Measurements from ENCODE around the gene ZRANB3.
A peak's percentile ranks its signal among the peaks of the same experiment; 100 is the strongest.
"Not testable (repeated sequence)": the region's sequence is repeated elsewhere in the genome, so short reads cannot be mapped to it uniquely, and the experiment has no call there.

ZRANB3 gene

GRCh38 chr2:135494917-135495316, 36.1 kb downstream of the ZRANB3 start:
- no peaks in the 10 kb centered on the region for H3K27me3 ChIP-seq
- no peak overlapping the region for H3K4me2 ChIP-seq
- no peak overlapping the region for H3K4me3 ChIP-seq
- TF ChIP-seq Cebpa-rat (IDR thresholded peaks at IDR 0.05): no peak
- H4K20me1 ChIP-seq: no peaks in the 10 kb centered on the region
- H3K4me1 ChIP-seq: no peaks in the 10 kb centered on the region
- H3K36me3 ChIP-seq: peaks cover 36% of the 10 kb centered on the region
- H3K9me3 ChIP-seq: peaks cover 41% of the 10 kb centered on the region
- no peak overlapping the region for H3K27ac ChIP-seq
- H3K9ac ChIP-seq: no peak overlapping the region

GRCh38 chr2:135494503-135494902, 36.5 kb downstream of the ZRANB3 start:
- no peak overlapping the region for H3K27ac ChIP-seq
- H3K4me2 ChIP-seq: no peak overlapping the region
- H3K9me3 ChIP-seq: peaks cover 37% of the 10 kb centered on the region
- H3K9ac ChIP-seq: no peak overlapping the region
- peaks cover 32% of the 10 kb centered on the region for H3K36me3 ChIP-seq
- no peaks in the 10 kb centered on the region for H3K4me1 ChIP-seq
- no peaks in the 10 kb centered on the region for H3K27me3 ChIP-seq
- H3K4me3 ChIP-seq: no peak overlapping the region
- H4K20me1 ChIP-seq: no peaks in the 10 kb centered on the region
- TF ChIP-seq Cebpa-rat (IDR thresholded peaks at IDR 0.05): no peak

- Histone ChIP-seq H4K20me1 (no peaks in the 10 kb centered on the region), H3K27me3 (no peaks in the 10 kb centered on the region), H3K36me3 (peaks cover 24% of the 10 kb centered on the region), H3K27ac (no peak overlapping the region), H3K9me3 (peaks cover 27% of the 10 kb centered on the region), H3K4me3 (no peak overlapping the region), H3K4me1 (no peaks in the 10 kb centered on the region), H3K9ac (no peak overlapping the region), H3K4me2 (no peak overlapping the region)
- no peak for TF ChIP-seq Cebpa-rat (IDR thresholded peaks at IDR 0.05)
These were observed 40.6 kb downstream of the ZRANB3 start for GRCh38 chr2:135490376-135490775.

- Histone ChIP-seq H3K9ac (no peak overlapping the region), H3K36me3 (peaks cover 29% of the 10 kb centered on the region), H3K27ac (no peak overlapping the region), H3K4me2 (no peak overlapping the region), H3K27me3 (no peaks in the 10 kb centered on the region), H3K9me3 (peaks cover 30% of the 10 kb centered on the region), H4K20me1 (no peaks in the 10 kb centered on the region), H3K4me3 (no peak overlapping the region), H3K4me1 (no peaks in the 10 kb centered on the region)
- no peak for TF ChIP-seq Cebpa-rat (IDR thresholded peaks at IDR 0.05)
These were observed 45.6 kb downstream of the ZRANB3 start for GRCh38 chr2:135485441-135485840.

- Histone ChIP-seq H3K4me2 (no peak overlapping the region), H3K4me3 (no peak overlapping the region), H3K27me3 (no peaks in the 10 kb centered on the region), H3K9ac (no peak overlapping the region), H3K36me3 (no peaks in the 10 kb centered on the region), H3K4me1 (no peaks in the 10 kb centered on the region), H3K9me3 (no peaks in the 10 kb centered on the region), H3K27ac (no peak overlapping the region), H4K20me1 (no peaks in the 10 kb centered on the region)
- TF ChIP-seq Cebpa-rat (IDR thresholded peaks at IDR 0.05): no peak
These were observed 55.9 kb downstream of the ZRANB3 start for GRCh38 chr2:135475128-135475527.

GRCh38 chr2:135473567-135473966, 57.5 kb downstream of the ZRANB3 start:
- no peaks in the 10 kb centered on the region for H3K27me3 ChIP-seq
- no peak overlapping the region for H3K4me3 ChIP-seq
- no peak overlapping the region for H3K4me2 ChIP-seq
- H4K20me1 ChIP-seq: no peaks in the 10 kb centered on the region
- H3K36me3 ChIP-seq: no peaks in the 10 kb centered on the region
- H3K9me3 ChIP-seq: no peaks in the 10 kb centered on the region
- H3K27ac ChIP-seq: no peak overlapping the region
- no peaks in the 10 kb centered on the region for H3K4me1 ChIP-seq
- TF ChIP-seq Cebpa-rat (IDR thresholded peaks at IDR 0.05): no peak
- no peak overlapping the region for H3K9ac ChIP-seq

GRCh38 chr2:135471106-135471505, 59.9 kb downstream of the ZRANB3 start:
- Histone ChIP-seq H3K36me3 (no peaks in the 10 kb centered on the region), H3K9me3 (no peaks in the 10 kb centered on the region)
- no peak for TF ChIP-seq Cebpa-rat (IDR thresholded peaks at IDR 0.05)

GRCh38 chr2:135457279-135457678, 73.7 kb downstream of the ZRANB3 start:
- H3K9ac ChIP-seq: no peak overlapping the region
- H3K4me1 ChIP-seq: no peaks in the 10 kb centered on the region
- H3K4me2 ChIP-seq: no peak overlapping the region
- TF ChIP-seq Cebpa-rat (IDR thresholded peaks at IDR 0.05): no peak
- H3K36me3 ChIP-seq: peaks cover 9% of the 10 kb centered on the region
- H3K27ac ChIP-seq: no peak overlapping the region
- no peaks in the 10 kb centered on the region for H3K27me3 ChIP-seq
- no peak overlapping the region for H3K4me3 ChIP-seq
- peaks cover 40% of the 10 kb centered on the region for H3K9me3 ChIP-seq
- H4K20me1 ChIP-seq: no peaks in the 10 kb centered on the region

More at GRCh38 chr2:135471106-135471505, 59.9 kb downstream of the ZRANB3 start:
- no peak overlapping the region for H3K4me2 ChIP-seq
- no peak overlapping the region for H3K9ac ChIP-seq
- no peaks in the 10 kb centered on the region for H4K20me1 ChIP-seq
- H3K4me1 ChIP-seq: no peaks in the 10 kb centered on the region
- H3K27me3 ChIP-seq: no peaks in the 10 kb centered on the region
- no peak overlapping the region for H3K27ac ChIP-seq
- no peak overlapping the region for H3K4me3 ChIP-seq

- Histone ChIP-seq H3K4me3 (no peak overlapping the region), H3K4me1 (no peaks in the 10 kb centered on the region), H3K9ac (no peak overlapping the region), H4K20me1 (no peaks in the 10 kb centered on the region), H3K4me2 (no peak overlapping the region), H3K36me3 (peaks cover 11% of the 10 kb centered on the region), H3K27me3 (no peaks in the 10 kb centered on the region), H3K27ac (no peak overlapping the region), H3K9me3 (peaks cover 45% of the 10 kb centered on the region)
- TF ChIP-seq Cebpa-rat (IDR thresholded peaks at IDR 0.05): peak; percentile 14; the same call in 1 of the 2 replicates
These were observed 74.2 kb downstream of the ZRANB3 start for GRCh38 chr2:135456835-135457234.

- Histone ChIP-seq H3K27me3 (no peaks in the 10 kb centered on the region), H3K36me3 (peaks cover 11% of the 10 kb centered on the region), H3K4me3 (no peak overlapping the region), H3K9me3 (peaks cover 49% of the 10 kb centered on the region), H3K27ac (no peak overlapping the region), H3K4me1 (no peaks in the 10 kb centered on the region), H3K4me2 (no peak overlapping the region), H4K20me1 (no peaks in the 10 kb centered on the region), H3K9ac (no peak overlapping the region)
- TF ChIP-seq Cebpa-rat (IDR thresholded peaks at IDR 0.05): no peak
These were observed 74.6 kb downstream of the ZRANB3 start for GRCh38 chr2:135456431-135456830.

GRCh38 chr2:135454608-135455007, 76.4 kb downstream of the ZRANB3 start:
- Histone ChIP-seq H3K27ac (no peak overlapping the region), H3K36me3 (peaks cover 13% of the 10 kb centered on the region), H3K4me2 (no peak overlapping the region), H3K9me3 (peaks cover 61% of the 10 kb centered on the region), H3K4me3 (no peak overlapping the region), H3K4me1 (no peaks in the 10 kb centered on the region), H3K9ac (no peak overlapping the region), H3K27me3 (no peaks in the 10 kb centered on the region), H4K20me1 (no peaks in the 10 kb centered on the region)
- no peak for TF ChIP-seq Cebpa-rat (IDR thresholded peaks at IDR 0.05)

- peaks cover 62% of the 10 kb centered on the region for H3K9me3 ChIP-seq
- H3K27me3 ChIP-seq, H3K9ac ChIP-seq, H3K4me2 ChIP-seq, H3K27ac ChIP-seq, H3K4me3 ChIP-seq, H3K4me1 ChIP-seq, H4K20me1 ChIP-seq: not testable (repeated sequence)
- H3K36me3 ChIP-seq: peaks cover 19% of the 10 kb centered on the region
These were observed 78.0 kb downstream of the ZRANB3 start for GRCh38 chr2:135453027-135453426.

Data from BLaER1 (cell line).